ENCODE measurements around the gene ATP9A. TPM values are rescaled to one million over a fixed set of nuclear protein-coding genes. Genes with fewer than 3 reads are reported as not detected.

ATP9A gene
- total RNA-seq, 5 donors from 2014 or later (not counting 1 experiment from before 2014, with no cell fraction given), result 0.44 to 0.85 (median 0.72) TPM

DNA sequence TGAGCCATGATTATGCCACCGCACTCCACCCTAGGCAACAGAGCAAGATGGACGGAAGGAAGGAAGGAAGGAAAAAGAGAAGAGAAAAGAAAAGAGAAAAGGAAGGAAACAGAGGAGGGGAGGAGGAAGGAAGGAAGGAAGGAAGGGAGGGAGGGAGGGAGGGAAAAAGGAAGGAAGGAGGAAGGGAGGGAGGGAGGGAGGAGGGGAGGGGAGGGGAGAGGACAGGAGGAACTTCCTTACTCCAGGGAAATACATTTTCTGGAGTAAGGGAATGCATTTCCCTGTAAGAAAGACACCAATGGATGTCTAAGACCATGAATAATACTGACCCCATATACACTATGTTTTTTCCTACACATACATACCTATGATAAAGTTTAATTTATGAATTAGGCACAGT is 132.5 kb downstream of the ATP9A start:
- H3K4me3 Mint-ChIP-seq, result no peak overlapping the region
- ATAC-seq (replicated peaks in 1 of 4), result no peak
- H3K36me3 ChIP-seq (ENCODE audit: control insufficient read depth in 2 of 2, extremely low read depth in 1 of 2, insufficient read depth in 1 of 2, low read length in 1 of 2), result no peaks in the 10 kb centered on the region
- peaks cover 18 to 31% of the 10 kb centered on the region in 2 donors for H3K27me3 Mint-ChIP-seq
- H3K4me1 Mint-ChIP-seq, result peaks cover 10 to 14% (median 10%) of the 10 kb centered on the region in 3 donors
- H3K4me1 ChIP-seq (ENCODE audit: control insufficient read depth in 1 of 2, extremely low read depth in 1 of 2, insufficient read depth in 2 of 2, low read length in 2 of 2), result peaks cover 0 to 17% of the 10 kb centered on the region in 2 experiments
- no peak for DNase-seq
- no peaks in the 10 kb centered on the region for H3K36me3 Mint-ChIP-seq
- no peak overlapping the region for H3K27ac ChIP-seq (ENCODE audit: low read length)
- no peaks in the 10 kb centered on the region for H3K9me3 ChIP-seq
- no peak overlapping the region for H3K4me3 ChIP-seq (ENCODE audit: control insufficient read depth in 1 of 2, extremely low read depth in 1 of 2, low read length in 1 of 2)
- no peaks in the 10 kb centered on the region for H3K9me3 Mint-ChIP-seq
- ChIA-PET CTCF (no interaction called here), POLR2A (no interaction called here)
- whole genome bisulfite sequencing (ENCODE audit: insufficient coverage), result no CpG with 5 or more reads among the region's 2 CpGs
- no peak overlapping the region for H3K27ac Mint-ChIP-seq
- peaks cover 0 to 21% of the 10 kb centered on the region in 2 experiments for H3K27me3 ChIP-seq (replicated peaks in 1 of 2; ENCODE audit: control insufficient read depth in 2 of 2, extremely low read depth in 1 of 2, insufficient read depth in 2 of 2, low read length in 1 of 2)

- H3K4me1 ChIP-seq (ENCODE audit: control insufficient read depth in 1 of 2, extremely low read depth in 1 of 2, insufficient read depth in 2 of 2, low read length in 2 of 2), result peaks cover 0 to 18% of the 10 kb centered on the region in 2 experiments
- H3K9me3 ChIP-seq, result no peaks in the 10 kb centered on the region
- H3K4me3 ChIP-seq (ENCODE audit: control insufficient read depth in 1 of 2, extremely low read depth in 1 of 2, low read length in 1 of 2), result no peak overlapping the region
- H3K4me3 Mint-ChIP-seq, result no peak overlapping the region
- no peaks in the 10 kb centered on the region for H3K9me3 Mint-ChIP-seq
- ATAC-seq (replicated peaks in 1 of 4), result no peak
- POLR2A ChIA-PET, result no interaction called here
- WGBS (ENCODE audit: insufficient coverage), result no CpG with 5 or more reads among the region's 5 CpGs
- H3K27me3 ChIP-seq (replicated peaks in 1 of 2; ENCODE audit: control insufficient read depth in 2 of 2, extremely low read depth in 1 of 2, insufficient read depth in 2 of 2, low read length in 1 of 2), result peaks cover 0 to 25% of the 10 kb centered on the region in 2 experiments
- no peaks in the 10 kb centered on the region for H3K36me3 Mint-ChIP-seq
- no peak overlapping the region for H3K27ac Mint-ChIP-seq
- H3K27ac ChIP-seq (ENCODE audit: low read length), result no peak overlapping the region
- CTCF ChIA-PET, result interaction anchor here in 1 of 2 donors (0.6 kb wide), 1 partner anchor 8 kb away, joined by 5 read pairs; no protein-coding TSS in a partner anchor
- peaks cover 11 to 16% (median 12%) of the 10 kb centered on the region in 3 donors for H3K4me1 Mint-ChIP-seq
- H3K27me3 Mint-ChIP-seq, result peaks cover 22 to 34% of the 10 kb centered on the region in 2 donors
- DNase-seq, result no peak
- H3K36me3 ChIP-seq (ENCODE audit: control insufficient read depth in 2 of 2, extremely low read depth in 1 of 2, insufficient read depth in 1 of 2, low read length in 1 of 2), result no peaks in the 10 kb centered on the region
Observed at GRCh38 chr20:51634877-51635276, 133.3 kb downstream of the ATP9A start.

DNA sequence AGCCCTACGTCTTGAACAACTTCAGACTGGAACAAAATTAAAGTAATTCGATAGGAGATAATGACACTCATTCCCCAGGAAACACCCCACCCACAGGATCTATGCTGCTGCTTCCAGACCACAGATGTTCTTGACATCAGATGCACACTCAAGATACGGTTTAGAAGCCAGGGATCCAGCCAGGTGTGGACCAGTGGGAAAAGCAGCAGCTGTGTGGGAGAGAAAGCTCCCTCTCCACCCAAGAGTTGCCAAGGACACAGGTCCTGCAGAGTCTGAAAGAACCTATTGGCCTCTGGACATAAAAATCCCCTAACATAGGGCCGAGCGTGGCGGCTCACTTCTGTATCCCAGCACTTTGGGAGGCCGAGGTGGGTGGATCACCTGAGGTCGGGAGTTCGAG is 133.9 kb downstream of the ATP9A start:
- WGBS (ENCODE audit: insufficient coverage), result no CpG with 5 or more reads among the region's 9 CpGs
- H3K9me3 ChIP-seq, result no peaks in the 10 kb centered on the region
- no peak overlapping the region for H3K27ac ChIP-seq (ENCODE audit: low read length)
- no peak for ATAC-seq (replicated peaks in 1 of 4)
- H3K4me1 Mint-ChIP-seq, result peaks cover 11 to 16% (median 12%) of the 10 kb centered on the region in 3 donors
- no peak overlapping the region for H3K27ac Mint-ChIP-seq
- no peaks in the 10 kb centered on the region for H3K36me3 ChIP-seq (ENCODE audit: control insufficient read depth in 2 of 2, extremely low read depth in 1 of 2, insufficient read depth in 1 of 2, low read length in 1 of 2)
- peaks cover 0 to 15% of the 10 kb centered on the region in 2 experiments for H3K4me1 ChIP-seq (ENCODE audit: control insufficient read depth in 1 of 2, extremely low read depth in 1 of 2, insufficient read depth in 2 of 2, low read length in 2 of 2)
- no peaks in the 10 kb centered on the region for H3K9me3 Mint-ChIP-seq
- H3K27me3 Mint-ChIP-seq, result peaks cover 24 to 37% of the 10 kb centered on the region in 2 donors
- no peak overlapping the region for H3K4me3 ChIP-seq (ENCODE audit: control insufficient read depth in 1 of 2, extremely low read depth in 1 of 2, low read length in 1 of 2)
- DNase-seq, result no peak
- H3K27me3 ChIP-seq (replicated peaks in 1 of 2; ENCODE audit: control insufficient read depth in 2 of 2, extremely low read depth in 1 of 2, insufficient read depth in 2 of 2, low read length in 1 of 2), result peaks cover 0 to 27% of the 10 kb centered on the region in 2 experiments
- H3K36me3 Mint-ChIP-seq, result no peaks in the 10 kb centered on the region
- POLR2A ChIA-PET, result no interaction called here
- no peak overlapping the region for H3K4me3 Mint-ChIP-seq
- CTCF ChIA-PET, result no interaction called here

- DNase-seq (no peak), ATAC-seq (replicated peaks in 1 of 4) (no peak)
- Mint-ChIP-seq H3K4me3 (no peak overlapping the region), H3K9me3 (no peaks in the 10 kb centered on the region), H3K27me3 (peaks cover 24 to 39% of the 10 kb centered on the region in 2 donors), H3K27ac (no peak overlapping the region), H3K36me3 (no peaks in the 10 kb centered on the region), H3K4me1 (peaks cover 11 to 21% (median 12%) of the 10 kb centered on the region in 3 donors)
- H3K27me3 ChIP-seq (replicated peaks in 1 of 2; ENCODE audit: control insufficient read depth in 2 of 2, extremely low read depth in 1 of 2, insufficient read depth in 2 of 2, low read length in 1 of 2), result peaks cover 0 to 27% of the 10 kb centered on the region in 2 experiments
- H3K4me3 ChIP-seq (ENCODE audit: control insufficient read depth in 1 of 2, extremely low read depth in 1 of 2, low read length in 1 of 2), result no peak overlapping the region
- CTCF ChIA-PET, result interaction anchor here in 1 of 2 donors (0.6 kb wide), 2 partner anchors 37 to 646 kb away, joined by 3 to 7 read pairs; no protein-coding TSS in a partner anchor
- POLR2A ChIA-PET, result no interaction called here
- H3K27ac ChIP-seq (ENCODE audit: low read length), result no peak overlapping the region
- no peaks in the 10 kb centered on the region for H3K36me3 ChIP-seq (ENCODE audit: control insufficient read depth in 2 of 2, extremely low read depth in 1 of 2, insufficient read depth in 1 of 2, low read length in 1 of 2)
- H3K9me3 ChIP-seq, result no peaks in the 10 kb centered on the region
- peaks cover 0 to 12% of the 10 kb centered on the region in 2 experiments for H3K4me1 ChIP-seq (ENCODE audit: control insufficient read depth in 1 of 2, extremely low read depth in 1 of 2, insufficient read depth in 2 of 2, low read length in 2 of 2)
- WGBS (ENCODE audit: insufficient coverage), result 100% methylated on average over 3 of the region's 3 CpGs
Observed at GRCh38 chr20:51633430-51633829, 134.8 kb downstream of the ATP9A start.

- ChIA-PET CTCF (no interaction called here), POLR2A (no interaction called here)
- peaks cover 11 to 21% (median 12%) of the 10 kb centered on the region in 3 donors for H3K4me1 Mint-ChIP-seq
- H3K27ac ChIP-seq (ENCODE audit: low read length), result no peak overlapping the region
- WGBS (ENCODE audit: insufficient coverage), result no CpG with 5 or more reads among the region's 6 CpGs
- DNase-seq, result no peak
- peaks cover 0 to 12% of the 10 kb centered on the region in 2 experiments for H3K4me1 ChIP-seq (ENCODE audit: control insufficient read depth in 1 of 2, extremely low read depth in 1 of 2, insufficient read depth in 2 of 2, low read length in 2 of 2)
- H3K36me3 ChIP-seq (ENCODE audit: control insufficient read depth in 2 of 2, extremely low read depth in 1 of 2, insufficient read depth in 1 of 2, low read length in 1 of 2), result no peaks in the 10 kb centered on the region
- no peaks in the 10 kb centered on the region for H3K36me3 Mint-ChIP-seq
- H3K4me3 Mint-ChIP-seq, result no peak overlapping the region
- no peak for ATAC-seq (replicated peaks in 1 of 4)
- peaks cover 24 to 36% of the 10 kb centered on the region in 2 donors for H3K27me3 Mint-ChIP-seq
- H3K27me3 ChIP-seq (replicated peaks in 1 of 2; ENCODE audit: control insufficient read depth in 2 of 2, extremely low read depth in 1 of 2, insufficient read depth in 2 of 2, low read length in 1 of 2), result peaks cover 0 to 27% of the 10 kb centered on the region in 2 experiments
- no peaks in the 10 kb centered on the region for H3K9me3 Mint-ChIP-seq
- no peak overlapping the region for H3K27ac Mint-ChIP-seq
- no peaks in the 10 kb centered on the region for H3K9me3 ChIP-seq
- no peak overlapping the region for H3K4me3 ChIP-seq (ENCODE audit: control insufficient read depth in 1 of 2, extremely low read depth in 1 of 2, low read length in 1 of 2)
Observed at GRCh38 chr20:51631953-51632352, 136.2 kb downstream of the ATP9A start.

- no peaks in the 10 kb centered on the region for H3K9me3 Mint-ChIP-seq
- POLR2A ChIA-PET, result no interaction called here
- peak in 2 of 4 experiments; percentile 24 to 36 for ATAC-seq (replicated peaks in 1 of 4)
- no peak overlapping the region for H3K4me3 ChIP-seq (ENCODE audit: control insufficient read depth in 1 of 2, extremely low read depth in 1 of 2, low read length in 1 of 2)
- H3K9me3 ChIP-seq, result no peaks in the 10 kb centered on the region
- H3K36me3 ChIP-seq (ENCODE audit: control insufficient read depth in 2 of 2, extremely low read depth in 1 of 2, insufficient read depth in 1 of 2, low read length in 1 of 2), result no peaks in the 10 kb centered on the region
- peaks cover 24 to 36% of the 10 kb centered on the region in 2 donors for H3K27me3 Mint-ChIP-seq
- no peak overlapping the region for H3K27ac ChIP-seq (ENCODE audit: low read length)
- H3K36me3 Mint-ChIP-seq, result no peaks in the 10 kb centered on the region
- H3K27ac Mint-ChIP-seq, result no peak overlapping the region
- H3K27me3 ChIP-seq (replicated peaks in 1 of 2; ENCODE audit: control insufficient read depth in 2 of 2, extremely low read depth in 1 of 2, insufficient read depth in 2 of 2, low read length in 1 of 2), result peaks cover 0 to 22% of the 10 kb centered on the region in 2 experiments
- H3K4me1 ChIP-seq (ENCODE audit: control insufficient read depth in 1 of 2, extremely low read depth in 1 of 2, insufficient read depth in 2 of 2, low read length in 2 of 2), result peaks cover 0 to 12% of the 10 kb centered on the region in 2 experiments
- peak overlapping the region in 1 of 3 donors; percentile 37 for H3K4me3 Mint-ChIP-seq
- CTCF ChIA-PET, result no interaction called here
- peaks cover 11 to 21% (median 12%) of the 10 kb centered on the region in 3 donors for H3K4me1 Mint-ChIP-seq
- peak in 4 of 35 experiments; percentile 1 to 33 (median 11) for DNase-seq
- 6% methylated on average over 10 of the region's 21 CpGs for WGBS (ENCODE audit: insufficient coverage)
Observed at GRCh38 chr20:51631011-51631950, 136.9 kb downstream of the ATP9A start.
